ENCODE data around the gene NIPAL1.
A peak's percentile ranks its signal among the peaks of the same experiment; 100 is the strongest.
"Not testable (repeated sequence)": the region's sequence is repeated elsewhere in the genome, so short reads cannot be mapped to it uniquely, and the experiment has no call there.

NIPAL1 gene

GRCh38 chr4:48016141-48017107 is at the start of gene NIPAL1, which contains the start of gene CNGA1:
Gene NIPAL1, plus strand, starts transcription at chr4:48016772. Its CDS starts 68 bp downstream, at chr4:48016840.
Gene CNGA1, minus strand, starts transcription at chr4:48016681. Its CDS starts 63,992 bp downstream, at chr4:47952689.
- DNase-seq: peak; percentile 40 to 48

- no peak for DNase-seq
Measured at GRCh38 chr4:47968847-47969246, 47.7 kb upstream of the NIPAL1 start.

GRCh38 chr4:47972181-47972580 is 44.4 kb upstream of the NIPAL1 start:
- DNase-seq: no peak

GRCh38 chr4:47972721-47973120 is 43.9 kb upstream of the NIPAL1 start:
- no peak for DNase-seq

GRCh38 chr4:47974566-47974965 is 42.0 kb upstream of the NIPAL1 start:
- DNase-seq: no peak

- DNase-seq: no peak
Measured at GRCh38 chr4:47990145-47990544, 26.4 kb upstream of the NIPAL1 start.

GRCh38 chr4:47992475-47992874 is 24.1 kb upstream of the NIPAL1 start:
- not testable (repeated sequence) for DNase-seq

- DNase-seq: no peak
Measured at GRCh38 chr4:47996021-47996420, 20.6 kb upstream of the NIPAL1 start.

- DNase-seq: no peak
Measured at GRCh38 chr4:48002267-48002666, 14.3 kb upstream of the NIPAL1 start.

- DNase-seq: peak in 1 of 2 experiments; percentile 5
Measured at GRCh38 chr4:48003568-48003967, 13.0 kb upstream of the NIPAL1 start.

GRCh38 chr4:48005781-48006180 is 10.8 kb upstream of the NIPAL1 start:
- no peak for DNase-seq

- no peak for DNase-seq
Measured at GRCh38 chr4:48008021-48008596, 8.5 kb upstream of the NIPAL1 start.

GRCh38 chr4:48010906-48011305 is 5.7 kb upstream of the NIPAL1 start:
- DNase-seq: not testable (repeated sequence)

GRCh38 chr4:48011722-48012121 is 4.8 kb upstream of the NIPAL1 start:
- DNase-seq: no peak

- DNase-seq: no peak
Measured at GRCh38 chr4:48012824-48013223, 3.7 kb upstream of the NIPAL1 start.

- no peak for DNase-seq
Measured at GRCh38 chr4:48015216-48015615, 1.4 kb upstream of the NIPAL1 start.

- DNase-seq: no peak
Measured at GRCh38 chr4:48015678-48016077, 894 bp upstream of the NIPAL1 start.

- DNase-seq: no peak
Measured at GRCh38 chr4:48017108-48017571, 568 bp downstream of the NIPAL1 start.

GRCh38 chr4:48018112-48018511 is 1.5 kb downstream of the NIPAL1 start:
- DNase-seq: no peak

- no peak for DNase-seq
Measured at GRCh38 chr4:48021100-48021499, 4.5 kb downstream of the NIPAL1 start.

- no peak for DNase-seq
Measured at GRCh38 chr4:48022192-48022799, 5.7 kb downstream of the NIPAL1 start.

GRCh38 chr4:48024522-48024921 is 8.0 kb downstream of the NIPAL1 start:
- DNase-seq: no peak

GRCh38 chr4:48025005-48025404 is 8.4 kb downstream of the NIPAL1 start:
- no peak for DNase-seq

GRCh38 chr4:48027653-48028052 is 11.1 kb downstream of the NIPAL1 start:
- no peak for DNase-seq

All from NCI-H187 (cell line).